Duodenal mucosa (tissue), 2 donors: ENCODE results near the gene RALGPS1.

ENCODE experiments used
- H3K27ac ChIP-seq: one replicate; pipeline ENCODE4 v1.7.0; 2013; ENCODE audit warnings: low read depth, low read length
- H3K27me3 ChIP-seq, 2 donors: one replicate each; pipeline ENCODE4 v1.7.0; 2013; ENCODE audit warnings: low read length in 2 of 2, control low read depth in 1 of 2; ENCODE audit not compliant: insufficient read depth in 2 of 2, control insufficient read depth in 1 of 2
- H3K36me3 ChIP-seq, 2 donors: one replicate each; pipeline ENCODE4 v1.7.0; 2013; ENCODE audit warnings: low read length in 2 of 2, control low read depth in 1 of 2; ENCODE audit not compliant: insufficient read depth in 2 of 2, control insufficient read depth in 1 of 2
- H3K4me1 ChIP-seq, 2 donors: one replicate each; pipeline ENCODE4 v1.7.0; 2013; ENCODE audit warnings: low read length in 2 of 2, control low read depth in 1 of 2; ENCODE audit not compliant: insufficient read depth in 2 of 2, control insufficient read depth in 1 of 2
- H3K4me3 ChIP-seq, 2 donors: one replicate each; pipeline ENCODE4 v1.7.0; 2013; ENCODE audit warnings: low read length in 2 of 2, low read depth in 1 of 2
- H3K9ac ChIP-seq, 2 donors: one replicate each; pipeline ENCODE4 v1.7.0; 2013; ENCODE audit warnings: low read length in 2 of 2, low read depth in 1 of 2
- H3K9me3 ChIP-seq, 2 donors: one replicate each; pipeline ENCODE4 v1.7.0; 2013; ENCODE audit warnings: low read length in 2 of 2, control low read depth in 1 of 2; ENCODE audit not compliant: control insufficient read depth in 1 of 2

The RALGPS1 gene

GRCh38 chr9:127102788-127103187 is 188.2 kb downstream of the RALGPS1 start:
- no peaks in the 10 kb centered on the region for H3K4me1 ChIP-seq
- H3K4me3 ChIP-seq = no peak overlapping the region
- peaks cover 14 to 41% of the 10 kb centered on the region in 2 donors for H3K36me3 ChIP-seq
- H3K9me3 ChIP-seq = no peaks in the 10 kb centered on the region
- H3K9ac ChIP-seq = no peak overlapping the region
- H3K27me3 ChIP-seq = no peaks in the 10 kb centered on the region
- H3K27ac ChIP-seq = no peak overlapping the region

- H3K9me3 ChIP-seq = no peaks in the 10 kb centered on the region
- no peaks in the 10 kb centered on the region for H3K27me3 ChIP-seq
- H3K4me3 ChIP-seq = no peak overlapping the region
- H3K9ac ChIP-seq = no peak overlapping the region
- no peak overlapping the region for H3K27ac ChIP-seq
- no peaks in the 10 kb centered on the region for H3K4me1 ChIP-seq
- peaks cover 14 to 42% of the 10 kb centered on the region in 2 donors for H3K36me3 ChIP-seq
These were observed 190.2 kb downstream of the RALGPS1 start for GRCh38 chr9:127104581-127105311.

GRCh38 chr9:127105805-127106465 is 191.4 kb downstream of the RALGPS1 start:
- no peak overlapping the region for H3K4me3 ChIP-seq
- peaks cover 14 to 39% of the 10 kb centered on the region in 2 donors for H3K36me3 ChIP-seq
- H3K27ac ChIP-seq = no peak overlapping the region
- no peaks in the 10 kb centered on the region for H3K27me3 ChIP-seq
- H3K9me3 ChIP-seq = no peaks in the 10 kb centered on the region
- H3K9ac ChIP-seq = no peak overlapping the region
- H3K4me1 ChIP-seq = no peaks in the 10 kb centered on the region

- Histone ChIP-seq H3K4me3 (no peak overlapping the region), H3K27ac (no peak overlapping the region), H3K4me1 (no peaks in the 10 kb centered on the region), H3K9ac (no peak overlapping the region), H3K36me3 (peaks cover 9 to 34% of the 10 kb centered on the region in 2 donors), H3K27me3 (no peaks in the 10 kb centered on the region), H3K9me3 (no peaks in the 10 kb centered on the region)
These were observed 191.9 kb downstream of the RALGPS1 start for GRCh38 chr9:127106466-127106855.

- Histone ChIP-seq H3K4me1 (peaks cover 4% of the 10 kb centered on the region in 2 donors), H3K27ac (no peak overlapping the region), H3K36me3 (peaks cover 6 to 30% of the 10 kb centered on the region in 2 donors), H3K9ac (no peak overlapping the region), H3K4me3 (no peak overlapping the region), H3K27me3 (no peaks in the 10 kb centered on the region), H3K9me3 (no peaks in the 10 kb centered on the region)
These were observed 192.8 kb downstream of the RALGPS1 start for GRCh38 chr9:127107171-127107928.

GRCh38 chr9:127107929-127108876 is 193.6 kb downstream of the RALGPS1 start:
- H3K27me3 ChIP-seq = no peaks in the 10 kb centered on the region
- H3K4me1 ChIP-seq = peaks cover 7 to 8% of the 10 kb centered on the region in 2 donors
- H3K4me3 ChIP-seq = no peak overlapping the region
- peaks cover 6 to 30% of the 10 kb centered on the region in 2 donors for H3K36me3 ChIP-seq
- no peaks in the 10 kb centered on the region for H3K9me3 ChIP-seq
- H3K9ac ChIP-seq = no peak overlapping the region
- no peak overlapping the region for H3K27ac ChIP-seq

GRCh38 chr9:127109212-127109711 is 194.7 kb downstream of the RALGPS1 start:
- no peak overlapping the region for H3K27ac ChIP-seq
- H3K9me3 ChIP-seq = no peaks in the 10 kb centered on the region
- no peak overlapping the region for H3K4me3 ChIP-seq
- peaks cover 6 to 29% of the 10 kb centered on the region in 2 donors for H3K36me3 ChIP-seq
- no peak overlapping the region for H3K9ac ChIP-seq
- no peaks in the 10 kb centered on the region for H3K27me3 ChIP-seq
- peaks cover 8 to 10% of the 10 kb centered on the region in 2 donors for H3K4me1 ChIP-seq

GRCh38 chr9:127112056-127112455 is 197.5 kb downstream of the RALGPS1 start:
- no peaks in the 10 kb centered on the region for H3K9me3 ChIP-seq
- no peak overlapping the region for H3K27ac ChIP-seq
- no peak overlapping the region for H3K9ac ChIP-seq
- H3K27me3 ChIP-seq = no peaks in the 10 kb centered on the region
- H3K36me3 ChIP-seq = peaks cover 0 to 22% of the 10 kb centered on the region in 2 donors
- H3K4me1 ChIP-seq = peaks cover 8 to 10% of the 10 kb centered on the region in 2 donors
- H3K4me3 ChIP-seq = no peak overlapping the region

GRCh38 chr9:127112735-127113161 is 198.2 kb downstream of the RALGPS1 start:
- Histone ChIP-seq H3K4me3 (no peak overlapping the region), H3K9me3 (no peaks in the 10 kb centered on the region), H3K27me3 (no peaks in the 10 kb centered on the region), H3K36me3 (peaks cover 0 to 15% of the 10 kb centered on the region in 2 donors), H3K27ac (no peak overlapping the region), H3K4me1 (peaks cover 8 to 10% of the 10 kb centered on the region in 2 donors), H3K9ac (no peak overlapping the region)
